Fibroblast of peridontal ligament (primary cell): ENCODE data around the gene BNIP2.
"Not testable (repeated sequence)": the region's sequence is repeated elsewhere in the genome, so short reads cannot be mapped to it uniquely, and the experiment has no call there.

ENCODE experiments used
- DNase-seq: peaks from one replicate; pipeline ENCODE4 v3.0.0-alpha.2; 2010; ENCODE audit errors: extremely low read depth

The BNIP2 gene

GRCh38 chr15:59688423-59688781 lies 718 bp downstream of the BNIP2 start:
- DNase-seq: peak; percentile 81

GRCh38 chr15:59687836-59688235 lies 1.3 kb downstream of the BNIP2 start:
- DNase-seq: peak; percentile 48

GRCh38 chr15:59686389-59686788 lies 2.7 kb downstream of the BNIP2 start:
- DNase-seq: no peak

GRCh38 chr15:59685737-59686297 lies 3.3 kb downstream of the BNIP2 start:
- DNase-seq: peak; percentile 84

- no peak for DNase-seq
Observed at GRCh38 chr15:59680870-59681269, 8.2 kb downstream of the BNIP2 start.

GRCh38 chr15:59680346-59680745 lies 8.8 kb downstream of the BNIP2 start:
- DNase-seq: no peak

GRCh38 chr15:59678620-59679019 lies 10.5 kb downstream of the BNIP2 start:
- no peak for DNase-seq

GRCh38 chr15:59678172-59678571 lies 10.9 kb downstream of the BNIP2 start:
- no peak for DNase-seq

- no peak for DNase-seq
Observed at GRCh38 chr15:59676565-59676964, 12.6 kb downstream of the BNIP2 start.

- DNase-seq: no peak
Observed at GRCh38 chr15:59674361-59674877, 14.7 kb downstream of the BNIP2 start.

GRCh38 chr15:59668556-59668955 lies 20.6 kb downstream of the BNIP2 start:
- no peak for DNase-seq

GRCh38 chr15:59662260-59662659 lies 26.9 kb downstream of the BNIP2 start:
- peak; percentile 92 for DNase-seq

GRCh38 chr15:59659366-59659765 lies 29.8 kb downstream of the BNIP2 start:
- no peak for DNase-seq

GRCh38 chr15:59657635-59658125 lies 31.4 kb downstream of the BNIP2 start:
- DNase-seq: no peak

GRCh38 chr15:59656897-59657634 lies 32.1 kb downstream of the BNIP2 start, which contains the start of gene GTF2A2:
Gene GTF2A2, minus strand, starts transcription at chr15:59657515. Its CDS starts 5,238 bp downstream, at chr15:59652277.
- peak; percentile 87 for DNase-seq

GRCh38 chr15:59654046-59654445 lies 35.1 kb downstream of the BNIP2 start:
- DNase-seq: no peak

- DNase-seq: no peak
Observed at GRCh38 chr15:59649603-59650002, 39.5 kb downstream of the BNIP2 start.

- DNase-seq: no peak
Observed at GRCh38 chr15:59647085-59647484, 42.0 kb downstream of the BNIP2 start.

GRCh38 chr15:59646277-59646676 lies 42.8 kb downstream of the BNIP2 start:
- DNase-seq: no peak

GRCh38 chr15:59645812-59646211 lies 43.3 kb downstream of the BNIP2 start:
- DNase-seq: not testable (repeated sequence)

- no peak for DNase-seq
Observed at GRCh38 chr15:59644756-59645155, 44.4 kb downstream of the BNIP2 start.

- DNase-seq: peak; percentile 25
Observed at GRCh38 chr15:59642351-59642750, 46.8 kb downstream of the BNIP2 start.

GRCh38 chr15:59637507-59637906 lies 51.6 kb downstream of the BNIP2 start:
- not testable (repeated sequence) for DNase-seq
